Measurements from ENCODE around the gene NDUFAF2.

GRCh38 chr5:61047346-61047745 is 102.3 kb downstream of the NDUFAF2 start:
- TF ChIP-seq CTCF (IDR thresholded peaks at IDR 0.05; ENCODE audit: low read depth, low read length): no peak
- no peak for TF ChIP-seq EZH2phosphoT487 (IDR thresholded peaks at IDR 0.05; ENCODE audit: low read depth)
